Activated CD4-positive, alpha-beta T cell treated with anti-CD3 and anti-CD28 coated beads, Interleukin-2, amount 50 U/mL, for 16 hours (primary cell): ENCODE data around the gene GGA1.
A peak's percentile ranks its signal among the peaks of the same experiment; 100 is the strongest.
"Not testable (repeated sequence)": the region's sequence is repeated elsewhere in the genome, so short reads cannot be mapped to it uniquely, and the experiment has no call there.

Source experiments
- DNase-seq: peaks from one replicate; pipeline ENCODE4 v3.0.0-alpha.2; 2020

GGA1 gene

GRCh38 chr22:37571258-37571991 lies 37.2 kb upstream of the GGA1 start:
- no peak for DNase-seq

- no peak for DNase-seq
These were observed 36.7 kb upstream of the GGA1 start for GRCh38 chr22:37571992-37572373.

- DNase-seq: no peak
These were observed 33.1 kb upstream of the GGA1 start for GRCh38 chr22:37575490-37576003.

- DNase-seq: no peak
These were observed 30.6 kb upstream of the GGA1 start for GRCh38 chr22:37578002-37578401.

- no peak for DNase-seq
These were observed 27.1 kb upstream of the GGA1 start for GRCh38 chr22:37581504-37581903.

GRCh38 chr22:37582526-37582925 lies 26.1 kb upstream of the GGA1 start:
- DNase-seq: no peak

- no peak for DNase-seq
These were observed 20.0 kb upstream of the GGA1 start for GRCh38 chr22:37588546-37589215.

GRCh38 chr22:37589636-37590035 lies 19.0 kb upstream of the GGA1 start:
- DNase-seq: no peak

GRCh38 chr22:37591081-37591480 lies 17.6 kb upstream of the GGA1 start:
- not testable (repeated sequence) for DNase-seq

GRCh38 chr22:37591823-37592404 lies 16.7 kb upstream of the GGA1 start:
- no peak for DNase-seq

GRCh38 chr22:37594237-37594636 lies 14.4 kb upstream of the GGA1 start:
- DNase-seq: no peak

- DNase-seq: no peak
These were observed 9.5 kb upstream of the GGA1 start for GRCh38 chr22:37599153-37599552.

GRCh38 chr22:37601203-37601539 lies 7.5 kb upstream of the GGA1 start:
- no peak for DNase-seq

- DNase-seq: no peak
These were observed 6.8 kb upstream of the GGA1 start for GRCh38 chr22:37601540-37602442.

- DNase-seq: not testable (repeated sequence)
These were observed 5.9 kb upstream of the GGA1 start for GRCh38 chr22:37602546-37603277.

- DNase-seq: no peak
These were observed 4.6 kb upstream of the GGA1 start for GRCh38 chr22:37604074-37604473.

GRCh38 chr22:37604875-37605274 lies 3.8 kb upstream of the GGA1 start:
- peak; percentile 53 for DNase-seq

GRCh38 chr22:37607010-37607934 lies 1.4 kb upstream of the GGA1 start:
- DNase-seq: peak; percentile 92

- no peak for DNase-seq
These were observed 628 bp upstream of the GGA1 start for GRCh38 chr22:37607935-37608476.

GRCh38 chr22:37609240-37610152 lies 862 bp downstream of the GGA1 start:
- DNase-seq: no peak
